HepG2 (cell line): ENCODE measurements around the gene CLEC20A. TPM values are rescaled to one million over a fixed set of nuclear protein-coding genes. Genes with fewer than 3 reads are reported as not detected.

Experiments used
- ATAC-seq: fragments of 200-7000 bp; cut with Tn5 transposase; 3 replicates; pipeline ENCODE4 v1.9.1; 2020; ENCODE audit warnings: mild to moderate bottlenecking, moderate library complexity
- BruUV-seq: library from RNA; stranded (reverse); fragments of 400-500 nt; replicated peaks from 2 replicates; lab custom pipeline; 2021; lab: Mats Ljungman, UMichigan
- CTCF ChIA-PET: fragments of 300-600 bp; formaldehyde crosslinking; extraction: SDS; loops from one replicate; lab custom pipeline; 2021; ENCODE audit warnings: low total read pairs, inconsistent platforms, low intra/inter-chr PET ratio; lab: Yijun Ruan, JAX
- POLR2A ChIA-PET: fragments of 350-600 bp; sonication (Branson Sonifier 250); formaldehyde crosslinking; loops from one replicate; lab custom pipeline; 2020; ENCODE audit warnings: antibody characterized with exemption, inconsistent platforms; lab: Yijun Ruan, JAX
- DNase-seq: peaks from one replicate; pipeline ENCODE4 v3.0.0-alpha.2; 2015; ENCODE audit warnings: low spot score
- FAIRE-seq: peaks from 3 replicates; lab custom pipeline; 2011; peaks lifted over from hg19 to GRCh38; lab: Jason Lieb, UNC
- H2AFZ ChIP-seq: one replicate; pipeline ENCODE4 v1.6.1; 2011; ENCODE audit warnings: low read length, inconsistent platforms
- H3K27ac ChIP-seq: fragments of 300-600 bp; 3 replicates; pipeline ENCODE4 v1.8.0; 2011; ENCODE audit warnings: mixed run types, mild to moderate bottlenecking, mixed read lengths, low read length, inconsistent platforms; ENCODE audit not compliant: insufficient read depth; ENCODE audit errors: extremely low read length
- H3K27me3 ChIP-seq, 2 experiments: fragments of 200-600 bp in 1 of 2; 2 replicates in 1 of 2; 3 replicates in 1 of 2; pipeline versions ENCODE4 v1.6.0 to v1.8.0; 2011; ENCODE audit warnings: low read length in 2 of 2, mild to moderate bottlenecking in 2 of 2, moderate library complexity in 2 of 2, inconsistent platforms in 1 of 2; ENCODE audit not compliant: insufficient read depth in 2 of 2, control insufficient read depth in 1 of 2
- H3K36me3 ChIP-seq, 2 experiments: fragments of 200-600 bp in 1 of 2; replicated peaks in 1 of 2; 2 replicates in 1 of 2; 3 replicates in 1 of 2; pipeline versions ENCODE4 v1.5.1 to v1.8.0; 2011; ENCODE audit warnings: low read length in 2 of 2, inconsistent platforms in 1 of 2; ENCODE audit not compliant: insufficient read depth in 2 of 2, control insufficient read depth in 1 of 2
- H3K4me1 ChIP-seq: 2 replicates; pipeline ENCODE4 v1.5.1; 2012; ENCODE audit warnings: low read length, inconsistent platforms; ENCODE audit not compliant: insufficient read depth
- H3K4me2 ChIP-seq: 2 replicates; pipeline ENCODE4 v1.6.0; 2011; ENCODE audit warnings: low read depth, low read length, inconsistent platforms
- H3K4me3 ChIP-seq, 3 experiments: fragments of 200-600 bp in 1 of 3; sonication (generic), shearing (Covaris generic) in 1 of 3; replicated peaks in 1 of 3; 2 replicates each; pipeline ENCODE4 v1.5.1; 2011 to 2016; ENCODE audit warnings: low read length in 3 of 3, inconsistent platforms in 2 of 3, low read depth in 2 of 3, mild to moderate bottlenecking in 2 of 3, control low read depth in 1 of 3, mixed read lengths in 1 of 3; ENCODE audit not compliant: insufficient read depth in 1 of 3
- H3K79me2 ChIP-seq: one replicate; pipeline ENCODE4 v1.6.1; 2011; ENCODE audit warnings: low read length, inconsistent platforms; ENCODE audit not compliant: insufficient read depth
- H3K9ac ChIP-seq: 2 replicates; pipeline ENCODE4 v1.6.0; 2011; ENCODE audit warnings: mild to moderate bottlenecking, low read depth, low read length, inconsistent platforms; ENCODE audit not compliant: insufficient read depth
- H3K9me3 ChIP-seq: 2 replicates; pipeline ENCODE4 v1.5.1; 2012; ENCODE audit warnings: mild to moderate bottlenecking, low read length
- H4K20me1 ChIP-seq: 2 replicates; pipeline ENCODE4 v1.6.0; 2011; ENCODE audit warnings: inconsistent platforms, mild to moderate bottlenecking, low read length, moderate library complexity; ENCODE audit not compliant: insufficient read depth
- ATF7-NPFF ChIP-seq: sonication (generic); formaldehyde crosslinking; IDR thresholded peaks from 2 replicates; pipeline ENCODE4 v1.8.1; 2023; ENCODE audit warnings: mild to moderate bottlenecking, low read depth, missing genetic modification reagents, moderate library complexity
- HHEX ChIP-seq: IDR thresholded peaks from 2 replicates; pipeline ENCODE4 v1.6.1; 2016; ENCODE audit warnings: control low read depth
- HOXA5 ChIP-seq: sonication (generic); formaldehyde crosslinking; IDR thresholded peaks from 2 replicates; pipeline ENCODE4 v1.4.0; 2020; ENCODE audit warnings: missing genetic modification reagents
- PHF8 ChIP-seq: sonication (generic); formaldehyde crosslinking; IDR thresholded peaks from 2 replicates; pipeline ENCODE4 v1.5.0; 2020; ENCODE audit warnings: missing genetic modification reagents
- POLR2G ChIP-seq: fragments of 200-400 bp; formaldehyde crosslinking; IDR thresholded peaks from 2 replicates; pipeline ENCODE4 v1.6.1; 2018; ENCODE audit warnings: mild to moderate bottlenecking, low read depth, low read length, moderate library complexity
- SMYD3 ChIP-seq: sonication (generic); formaldehyde crosslinking; IDR thresholded peaks from 2 replicates; pipeline ENCODE4 v1.8.1; 2023; ENCODE audit warnings: mild to moderate bottlenecking, missing genetic modification reagents
- SNAPC4 ChIP-seq: sonication (generic); formaldehyde crosslinking; IDR thresholded peaks from 2 replicates; pipeline ENCODE4 v1.4.0; 2020; ENCODE audit warnings: mild to moderate bottlenecking, missing genetic modification reagents
- SRSF1 ChIP-seq: fragments of 200-400 bp; formaldehyde crosslinking; optimal IDR thresholded peaks from 2 replicates; pipeline ENCODE3; 2017; ENCODE audit warnings: mild to moderate bottlenecking, low read depth, low read length, moderate library complexity
- TAF1 ChIP-seq: sonication (generic); formaldehyde crosslinking; IDR thresholded peaks from 2 replicates; pipeline ENCODE4 v1.4.0; 2020; ENCODE audit warnings: missing genetic modification reagents
- TBX2 ChIP-seq: sonication (generic); formaldehyde crosslinking; IDR thresholded peaks from 2 replicates; pipeline ENCODE4 v1.5.0; 2020; ENCODE audit warnings: missing genetic modification reagents, mild to moderate bottlenecking, borderline replicate concordance
- ZKSCAN5 ChIP-seq: sonication (generic); formaldehyde crosslinking; IDR thresholded peaks from 2 replicates; pipeline ENCODE4 v1.5.1; 2020; ENCODE audit warnings: mild to moderate bottlenecking, missing genetic modification reagents
- ZNF34 ChIP-seq: sonication (generic); formaldehyde crosslinking; IDR thresholded peaks from 2 replicates; pipeline ENCODE4 v1.4.0; 2020; ENCODE audit warnings: mild to moderate bottlenecking, missing genetic modification reagents, borderline replicate concordance
- ZNF790 ChIP-seq: sonication (generic); formaldehyde crosslinking; IDR thresholded peaks from 2 replicates; pipeline ENCODE4 v1.8.0; 2022; ENCODE audit warnings: missing genetic modification reagents, mild to moderate bottlenecking, borderline replicate concordance
- ZNF816 ChIP-seq: sonication (generic); formaldehyde crosslinking; IDR thresholded peaks from 2 replicates; pipeline ENCODE4 v1.8.0; 2022; ENCODE audit warnings: missing genetic modification reagents, mild to moderate bottlenecking, borderline replicate concordance
- WGBS: methylation state at CpG from one replicate; pipeline ENCODE4 v1.1.6; 2017; ENCODE audit warnings: low lambda C conversion rate; 5-methylcytosine and 5-hydroxymethylcytosine counted together
- in situ Hi-C: cut with HindIII; loops from 2 replicates; pipeline ENCODE4 v1.10.0; 2017; ENCODE audit warnings: low pct_unique_long_range_greater_than_20kb; ENCODE audit not compliant: extremely low pct_ligation_motif_present
- intact Hi-C: fragments of 100-400 bp; cut with micrococcal nuclease; formaldehyde crosslinking; loops from one replicate; pipeline ENCODE4 v1.10.0; 2022; ENCODE audit not compliant: unreplicated experiment
- polyA plus RNA-seq, 8 experiments: library from polyadenylated mRNA; depleted of rRNA in 3 of 8; stranded (reverse) in 7 of 8; unstranded in 1 of 8; fragments of >200 nt; fragmentation: Illumina TruSeq in 4 of 8; extraction: Trizol in 4 of 8; gene quantifications; 2 replicates each; pipeline versions ENCODE4 v1.2.1 to v1.2.3, GENCODE V29; 2011 to 2016; ENCODE audit warnings: low read depth in 4 of 8, missing spikeins in 1 of 8, mixed read lengths in 1 of 8; ENCODE audit not compliant: insufficient read depth in 1 of 8
- total RNA-seq, 5 experiments: library from RNA; depleted of rRNA; stranded (reverse); fragments of >200 nt; fragmentation: Illumina TruSeq; extraction: Trizol; gene quantifications; 2 replicates each; pipeline ENCODE4 v1.2.3, GENCODE V29; 2016; ENCODE audit warnings: low read depth in 1 of 5
- TF ChIP-seq, protein P1 (sequence below): sonication (generic); formaldehyde crosslinking; conservative IDR thresholded peaks from 2 replicates; pipeline ENCODE4 v1.8.1; 2023; ENCODE audit warnings: missing genetic modification reagents
- TF ChIP-seq, protein P2 (sequence below): IDR thresholded peaks from 2 replicates; pipeline ENCODE4 v1.6.1; 2016; ENCODE audit warnings: low read depth, borderline replicate concordance
- TF ChIP-seq, protein P3 (sequence below): sonication (generic); formaldehyde crosslinking; IDR thresholded peaks from 2 replicates; pipeline ENCODE4 v1.4.0; 2020; ENCODE audit warnings: missing genetic modification reagents
- TF ChIP-seq, protein P4 (sequence below): IDR thresholded peaks from 2 replicates; pipeline ENCODE4 v1.6.1; 2012; ENCODE audit warnings: inconsistent platforms

CLEC20A gene
- total and polyA plus RNA-seq, 2 of the 13 experiments (the other 11 are each of a cell fraction or from before 2014, with no cell fraction given): not detected

GRCh38 chr1:178493301-178493741 is 3.4 kb downstream of the CLEC20A start:
- CTCF ChIA-PET: no interaction called here
- Histone ChIP-seq H3K9me3 (no peaks in the 10 kb centered on the region), H3K27ac (no peak overlapping the region), H3K4me1 (0 out of 2 replicates have a peak, but pooled peaks cover under 1% of the 10 kb centered on the region), H3K4me2 (no peak overlapping the region), H3K9ac (no peak overlapping the region), H3K79me2 (no peaks in the 10 kb centered on the region), H2AFZ (no peak overlapping the region), H4K20me1 (no peaks in the 10 kb centered on the region), H3K36me3 (no peaks in the 10 kb centered on the region), H3K27me3 (peaks cover 7 to 51% of the 10 kb centered on the region in 2 experiments; a peak in 4 of 5 replicates), H3K4me3 (no peak overlapping the region)
- POLR2A ChIA-PET: no interaction called here
- no TSS peak for BruUV-seq
- 57% methylated on average over 7 of the region's 16 CpGs for WGBS
- ATAC-seq (no peak), DNase-seq (no peak), FAIRE-seq (no peak)
- in situ Hi-C loops (no loop called here), intact Hi-C loops (no loop called here)
- TF ChIP-seq TAF1 (CRISPR knock-in tag) (no peak), HHEX (no peak), ZNF790 (CRISPR knock-in tag) (no peak), SMYD3 (no peak), HOXA5 (CRISPR knock-in tag) (no peak), ATF7-NPFF (CRISPR knock-in tag) (no peak), POLR2G (no peak), PHF8 (CRISPR knock-in tag) (no peak), TBX2 (CRISPR knock-in tag) (no peak), ZNF34 (CRISPR knock-in tag) (no peak), SRSF1 (no peak), ZNF816 (CRISPR knock-in tag) (no peak), SNAPC4 (CRISPR knock-in tag) (no peak), ZKSCAN5 (CRISPR knock-in tag) (no peak)
- TF ChIP-seq, protein P1, sequence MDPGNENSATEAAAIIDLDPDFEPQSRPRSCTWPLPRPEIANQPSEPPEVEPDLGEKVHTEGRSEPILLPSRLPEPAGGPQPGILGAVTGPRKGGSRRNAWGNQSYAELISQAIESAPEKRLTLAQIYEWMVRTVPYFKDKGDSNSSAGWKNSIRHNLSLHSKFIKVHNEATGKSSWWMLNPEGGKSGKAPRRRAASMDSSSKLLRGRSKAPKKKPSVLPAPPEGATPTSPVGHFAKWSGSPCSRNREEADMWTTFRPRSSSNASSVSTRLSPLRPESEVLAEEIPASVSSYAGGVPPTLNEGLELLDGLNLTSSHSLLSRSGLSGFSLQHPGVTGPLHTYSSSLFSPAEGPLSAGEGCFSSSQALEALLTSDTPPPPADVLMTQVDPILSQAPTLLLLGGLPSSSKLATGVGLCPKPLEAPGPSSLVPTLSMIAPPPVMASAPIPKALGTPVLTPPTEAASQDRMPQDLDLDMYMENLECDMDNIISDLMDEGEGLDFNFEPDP (CRISPR knock-in tag): no peak
- TF ChIP-seq, protein P2, sequence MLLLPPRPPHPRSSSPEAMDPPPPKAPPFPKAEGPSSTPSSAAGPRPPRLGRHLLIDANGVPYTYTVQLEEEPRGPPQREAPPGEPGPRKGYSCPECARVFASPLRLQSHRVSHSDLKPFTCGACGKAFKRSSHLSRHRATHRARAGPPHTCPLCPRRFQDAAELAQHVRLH (CRISPR knock-in tag): no peak
- TF ChIP-seq, protein P3, sequence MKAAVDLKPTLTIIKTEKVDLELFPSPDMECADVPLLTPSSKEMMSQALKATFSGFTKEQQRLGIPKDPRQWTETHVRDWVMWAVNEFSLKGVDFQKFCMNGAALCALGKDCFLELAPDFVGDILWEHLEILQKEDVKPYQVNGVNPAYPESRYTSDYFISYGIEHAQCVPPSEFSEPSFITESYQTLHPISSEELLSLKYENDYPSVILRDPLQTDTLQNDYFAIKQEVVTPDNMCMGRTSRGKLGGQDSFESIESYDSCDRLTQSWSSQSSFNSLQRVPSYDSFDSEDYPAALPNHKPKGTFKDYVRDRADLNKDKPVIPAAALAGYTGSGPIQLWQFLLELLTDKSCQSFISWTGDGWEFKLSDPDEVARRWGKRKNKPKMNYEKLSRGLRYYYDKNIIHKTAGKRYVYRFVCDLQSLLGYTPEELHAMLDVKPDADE (CRISPR knock-in tag): no peak
- TF ChIP-seq, protein P4, sequence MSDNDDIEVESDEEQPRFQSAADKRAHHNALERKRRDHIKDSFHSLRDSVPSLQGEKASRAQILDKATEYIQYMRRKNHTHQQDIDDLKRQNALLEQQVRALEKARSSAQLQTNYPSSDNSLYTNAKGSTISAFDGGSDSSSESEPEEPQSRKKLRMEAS: no peak
